ENCODE data around the gene PNMA8C. TPM values are rescaled to one million over a fixed set of nuclear protein-coding genes. Genes with fewer than 3 reads are reported as not detected.
"Not testable (repeated sequence)": the region's sequence is repeated elsewhere in the genome, so short reads cannot be mapped to it uniquely, and the experiment has no call there.

The PNMA8C gene
- total RNA-seq, 1 donor = 0.36 TPM

- H3K4me2 ChIP-seq (ENCODE audit: insufficient read depth, low read length) = no peak overlapping the region
- peaks cover 29% of the 10 kb centered on the region for H3K79me2 ChIP-seq (ENCODE audit: insufficient read depth, low read length)
- H2AFZ ChIP-seq (ENCODE audit: low read length) = no peak overlapping the region
- DNase-seq (ENCODE audit: insufficient read length, low spot score, missing footprints) = no peak
- no peak overlapping the region for H3K4me3 ChIP-seq (ENCODE audit: insufficient read depth, low read length)
- peaks cover 19% of the 10 kb centered on the region for H4K20me1 ChIP-seq (ENCODE audit: insufficient read depth, low read length)
- H3K27ac ChIP-seq (ENCODE audit: low read depth, low read length) = no peak overlapping the region
- no peaks in the 10 kb centered on the region for H3K27me3 ChIP-seq (ENCODE audit: insufficient read depth, low read length)
- peaks cover 14% of the 10 kb centered on the region for H3K36me3 ChIP-seq (ENCODE audit: insufficient read depth, low read length)
- H3K9me3 ChIP-seq (ENCODE audit: low read depth, low read length) = no peaks in the 10 kb centered on the region
- TF ChIP-seq, protein P1, sequence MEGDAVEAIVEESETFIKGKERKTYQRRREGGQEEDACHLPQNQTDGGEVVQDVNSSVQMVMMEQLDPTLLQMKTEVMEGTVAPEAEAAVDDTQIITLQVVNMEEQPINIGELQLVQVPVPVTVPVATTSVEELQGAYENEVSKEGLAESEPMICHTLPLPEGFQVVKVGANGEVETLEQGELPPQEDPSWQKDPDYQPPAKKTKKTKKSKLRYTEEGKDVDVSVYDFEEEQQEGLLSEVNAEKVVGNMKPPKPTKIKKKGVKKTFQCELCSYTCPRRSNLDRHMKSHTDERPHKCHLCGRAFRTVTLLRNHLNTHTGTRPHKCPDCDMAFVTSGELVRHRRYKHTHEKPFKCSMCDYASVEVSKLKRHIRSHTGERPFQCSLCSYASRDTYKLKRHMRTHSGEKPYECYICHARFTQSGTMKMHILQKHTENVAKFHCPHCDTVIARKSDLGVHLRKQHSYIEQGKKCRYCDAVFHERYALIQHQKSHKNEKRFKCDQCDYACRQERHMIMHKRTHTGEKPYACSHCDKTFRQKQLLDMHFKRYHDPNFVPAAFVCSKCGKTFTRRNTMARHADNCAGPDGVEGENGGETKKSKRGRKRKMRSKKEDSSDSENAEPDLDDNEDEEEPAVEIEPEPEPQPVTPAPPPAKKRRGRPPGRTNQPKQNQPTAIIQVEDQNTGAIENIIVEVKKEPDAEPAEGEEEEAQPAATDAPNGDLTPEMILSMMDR (IDR thresholded peaks at IDR 0.05; ENCODE audit: extremely low read depth, low read depth, low read length) = no peak
- peaks cover 39% of the 10 kb centered on the region for H3K4me1 ChIP-seq (ENCODE audit: insufficient read depth, low read length)
Observed at GRCh38 chr19:46376241-46377153, 52.2 kb downstream of the PNMA8C start.

GRCh38 chr19:46375476-46376067 is 53.2 kb downstream of the PNMA8C start:
- H3K27ac ChIP-seq (ENCODE audit: low read depth, low read length); H3K4me3 ChIP-seq (ENCODE audit: insufficient read depth, low read length); DNase-seq (ENCODE audit: insufficient read length, low spot score, missing footprints); H3K27me3 ChIP-seq (ENCODE audit: insufficient read depth, low read length); H3K9me3 ChIP-seq (ENCODE audit: low read depth, low read length); H3K4me2 ChIP-seq (ENCODE audit: insufficient read depth, low read length); H2AFZ ChIP-seq (ENCODE audit: low read length): not testable (repeated sequence)
- peaks cover 23% of the 10 kb centered on the region for H4K20me1 ChIP-seq (ENCODE audit: insufficient read depth, low read length)
- peaks cover 31% of the 10 kb centered on the region for H3K79me2 ChIP-seq (ENCODE audit: insufficient read depth, low read length)
- peaks cover 19% of the 10 kb centered on the region for H3K36me3 ChIP-seq (ENCODE audit: insufficient read depth, low read length)
- H3K4me1 ChIP-seq (ENCODE audit: insufficient read depth, low read length) = peaks cover 40% of the 10 kb centered on the region

Other genes with a start within 250 kb of the PNMA8C start
- gene IGFL1, start 199.2 kb downstream of the PNMA8C start, total RNA-seq = not detected in 2 replicates
- gene HIF3A, start 131.9 kb downstream of the PNMA8C start, total RNA-seq = not detected in 2 replicates
- gene PPP5C, start 81.8 kb downstream of the PNMA8C start, total RNA-seq = 34.8 and 36.6 TPM in 2 replicates
- 17.4 and 22.1 TPM in 2 replicates for gene CCDC8, start 15.4 kb downstream of the PNMA8C start, total RNA-seq
- 2.1 and 2.2 TPM in 2 replicates for gene PNMA8A, start 42.6 kb upstream of the PNMA8C start, total RNA-seq
- gene PNMA8B, start 66.9 kb upstream of the PNMA8C start, total RNA-seq = 0.72 and 1.2 TPM in 2 replicates
- gene CALM3, start 172.4 kb upstream of the PNMA8C start, total RNA-seq = 105 and 124 TPM in 2 replicates
- gene PTGIR, start 196.2 kb upstream of the PNMA8C start, total RNA-seq = 2.5 and 2.9 TPM in 2 replicates
- not detected in 2 replicates for gene GNG8, start 207.3 kb upstream of the PNMA8C start, total RNA-seq
- 1.8 and 3.5 TPM in 2 replicates for gene DACT3, start 232.2 kb upstream of the PNMA8C start, total RNA-seq

Measured in osteoblast (primary cell).